HG03565 (cell line): ENCODE measurements around the gene MYCBP2.
"Not testable (repeated sequence)": the region's sequence is repeated elsewhere in the genome, so short reads cannot be mapped to it uniquely, and the experiment has no call there.

Source experiments
- ATAC-seq: cut with Tn5 transposase; IDR thresholded peaks from one replicate; pipeline ENCODE4 v1.9.1; 2021; ENCODE audit warnings: mild to moderate bottlenecking, moderate library complexity; ENCODE audit not compliant: unreplicated experiment

Gene MYCBP2

DNA sequence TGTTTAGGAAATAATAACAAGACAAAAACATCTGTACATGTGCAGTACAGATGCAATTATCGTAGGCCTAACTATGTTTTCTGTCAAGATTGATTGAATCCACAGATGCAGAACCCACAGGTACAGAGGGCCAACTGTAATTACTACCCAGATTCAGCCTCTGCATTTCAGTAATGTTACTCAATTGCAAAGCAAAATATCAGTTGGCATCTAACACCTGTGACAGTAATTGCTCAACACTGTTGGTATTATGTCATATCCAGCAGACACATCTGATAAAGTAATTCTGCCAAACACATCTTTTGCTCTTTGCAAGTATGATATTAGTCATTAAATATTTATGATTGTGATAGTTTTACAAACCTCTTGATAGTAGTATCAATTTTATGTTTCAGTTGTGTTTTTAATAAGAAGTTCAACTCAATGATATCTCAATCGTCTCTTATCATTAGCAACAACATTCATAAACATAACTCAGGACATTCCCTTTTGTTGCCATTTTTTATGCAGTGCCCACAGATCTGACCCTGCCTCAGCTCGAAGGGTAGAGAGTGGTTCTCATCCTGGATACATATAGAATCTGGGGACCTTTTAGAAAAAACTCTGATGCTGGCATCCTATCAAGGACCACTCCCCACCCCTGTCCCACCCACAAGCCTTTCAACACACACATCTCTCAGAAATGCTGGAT lies 104.7 kb downstream of the MYCBP2 start:
- ATAC-seq: no peak

GRCh38 chr13:77219401-77219800 lies 107.5 kb downstream of the MYCBP2 start:
- ATAC-seq: no peak

DNA sequence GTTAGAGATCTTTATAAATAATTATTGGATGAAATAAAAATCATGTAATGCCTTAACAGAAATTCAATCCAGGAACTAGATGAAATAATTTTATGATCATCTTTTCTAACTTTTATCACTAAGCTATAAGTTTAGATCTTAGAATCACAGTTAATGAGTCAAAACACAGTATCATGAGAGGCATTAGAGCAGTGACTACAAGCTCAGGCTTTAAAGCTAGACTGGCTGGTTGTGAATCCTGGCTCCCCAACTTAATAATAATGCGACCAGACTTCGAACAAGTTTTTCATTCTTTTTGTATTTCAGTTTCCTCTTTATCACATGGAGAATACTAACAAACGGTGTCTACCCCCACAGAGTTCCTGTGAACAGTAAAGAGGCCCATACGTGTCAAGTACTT lies 108.6 kb downstream of the MYCBP2 start:
- ATAC-seq: no peak

DNA sequence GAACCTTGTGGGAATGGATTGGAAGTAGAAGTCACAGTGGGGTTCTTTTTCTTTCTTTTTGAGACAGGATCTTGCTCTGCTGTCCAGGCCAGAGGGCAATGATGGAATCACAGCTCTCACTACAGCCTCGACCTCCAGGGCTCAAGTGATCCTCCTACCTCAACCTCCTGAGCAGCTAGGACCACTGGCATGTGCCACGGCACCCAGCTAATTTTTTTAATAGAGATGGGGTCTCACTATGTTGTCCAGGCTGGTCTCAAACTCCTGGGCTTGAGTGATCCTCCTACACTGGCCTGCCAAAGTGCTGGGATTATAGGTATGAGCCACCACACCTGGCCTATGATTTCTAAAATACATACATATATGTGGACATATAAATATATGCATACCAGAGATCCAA lies 111.4 kb downstream of the MYCBP2 start:
- no peak for ATAC-seq

GRCh38 chr13:77213644-77214043 lies 113.2 kb downstream of the MYCBP2 start:
- ATAC-seq: no peak

DNA sequence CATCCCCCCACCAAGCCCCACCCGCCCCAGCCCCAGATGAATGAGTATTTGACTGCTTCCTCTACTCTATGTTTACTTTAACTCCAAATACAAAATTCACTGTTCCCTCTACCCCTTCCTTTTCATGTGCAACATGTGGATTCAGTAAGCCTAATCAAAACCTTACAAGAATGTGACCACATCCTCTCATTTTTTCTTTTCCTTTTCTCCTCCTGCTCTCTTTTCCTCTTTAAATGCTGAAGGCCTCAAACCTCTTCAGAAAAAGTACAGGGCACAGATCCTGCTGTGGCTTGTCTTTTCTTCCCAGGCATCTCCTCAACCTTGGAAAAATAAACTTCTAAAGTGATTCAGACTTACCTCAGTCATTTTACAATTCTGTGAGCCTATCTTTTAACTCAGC lies 119.0 kb downstream of the MYCBP2 start:
- no peak for ATAC-seq

DNA sequence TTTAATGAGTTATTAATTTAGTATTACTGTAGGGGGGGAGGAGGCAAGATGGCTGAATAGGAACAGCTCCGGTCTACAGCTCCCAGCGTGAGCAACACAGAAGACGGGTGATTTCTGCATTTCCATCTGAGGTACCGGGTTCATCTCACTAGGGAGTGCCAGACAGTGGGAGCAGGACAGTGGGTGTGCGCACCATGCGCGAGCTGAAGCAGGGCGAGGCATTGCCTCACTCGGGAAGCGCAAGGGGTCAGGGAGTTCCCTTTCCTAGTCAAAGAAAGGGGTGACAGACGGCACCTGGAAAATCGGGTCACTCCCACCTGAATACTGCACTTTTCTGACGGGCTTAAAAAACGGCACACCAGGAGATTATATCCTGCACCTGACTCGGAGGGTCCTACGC lies 127.9 kb downstream of the MYCBP2 start:
- not testable (repeated sequence) for ATAC-seq

DNA sequence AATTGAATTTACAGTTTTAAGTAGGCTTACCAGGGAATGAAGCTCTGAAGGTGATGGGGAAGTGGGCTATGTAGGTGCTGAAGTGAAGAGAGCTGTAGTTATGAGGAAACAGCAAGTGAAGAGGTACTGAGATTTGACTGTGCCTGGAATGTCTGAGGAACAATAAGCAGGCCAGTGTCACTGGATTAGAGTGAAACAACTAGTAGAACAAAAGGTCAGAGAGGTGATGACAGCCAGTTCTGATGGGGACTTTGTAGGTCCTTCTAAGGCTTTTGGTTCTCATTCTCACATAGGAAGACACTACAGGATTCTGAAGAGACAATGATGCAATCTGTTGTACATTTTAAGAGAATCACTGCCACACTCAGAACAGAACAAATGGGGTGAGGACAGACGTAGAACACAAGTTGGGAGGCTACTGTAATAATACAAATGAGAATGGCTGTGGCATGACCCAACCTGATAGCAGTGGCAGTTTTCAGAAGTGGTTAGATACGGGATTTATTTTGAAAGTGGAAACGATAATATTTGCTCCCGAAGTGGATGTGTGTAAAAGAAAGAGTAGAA lies 130.8 kb downstream of the MYCBP2 start:
- no peak for ATAC-seq

DNA sequence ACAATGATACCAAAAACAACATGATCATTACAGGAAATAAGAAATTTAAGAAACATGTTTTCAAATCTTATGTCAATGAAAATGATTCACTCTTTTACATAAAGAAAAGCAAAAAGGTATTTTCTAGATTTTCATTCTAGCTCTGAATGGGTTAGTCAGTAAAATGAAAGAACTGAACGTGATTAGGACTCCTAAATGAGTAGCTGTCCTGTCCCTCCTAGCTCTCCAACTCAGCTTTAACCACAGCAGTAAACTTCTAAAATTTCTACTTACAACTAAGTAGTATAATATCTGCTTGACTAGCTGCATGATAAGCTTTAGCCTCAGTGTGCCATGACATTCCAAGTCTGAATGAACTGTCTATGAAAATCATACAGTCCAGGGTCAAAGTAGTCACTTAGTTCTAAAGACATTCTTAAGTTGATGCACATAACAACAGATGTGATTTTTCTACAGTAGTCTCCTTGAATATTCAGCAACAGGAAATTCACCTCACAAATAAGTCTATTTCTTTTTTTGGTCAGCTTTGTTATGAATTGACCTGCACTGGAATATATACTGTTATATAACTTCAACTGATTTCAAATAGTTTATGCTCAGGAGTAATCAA lies 136.4 kb downstream of the MYCBP2 start:
- no peak for ATAC-seq

- ATAC-seq: no peak
These were observed 141.2 kb downstream of the MYCBP2 start for GRCh38 chr13:77185721-77186120.

DNA sequence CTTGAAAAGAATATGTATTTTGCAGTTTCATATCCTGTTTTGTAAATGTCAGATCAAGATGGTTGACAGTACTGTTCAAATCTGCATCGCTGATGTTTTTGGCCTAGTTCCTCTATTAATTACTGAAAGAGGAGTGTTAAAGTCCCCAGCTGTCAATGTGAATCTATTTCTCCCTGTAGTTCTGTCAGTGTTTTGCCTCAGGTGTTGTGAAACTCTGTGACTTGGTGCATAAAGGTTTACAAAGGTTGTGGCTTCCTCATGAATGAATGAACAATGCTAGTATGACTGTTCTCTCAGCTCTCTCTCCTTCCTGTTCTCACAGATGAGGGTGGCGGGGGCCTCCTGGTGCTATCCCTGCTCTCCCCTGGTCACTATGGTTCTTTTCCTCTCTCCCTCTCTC lies 142.4 kb downstream of the MYCBP2 start:
- ATAC-seq: peak; percentile 98

- no peak for ATAC-seq
These were observed 146.9 kb downstream of the MYCBP2 start for GRCh38 chr13:77180011-77180410.

DNA sequence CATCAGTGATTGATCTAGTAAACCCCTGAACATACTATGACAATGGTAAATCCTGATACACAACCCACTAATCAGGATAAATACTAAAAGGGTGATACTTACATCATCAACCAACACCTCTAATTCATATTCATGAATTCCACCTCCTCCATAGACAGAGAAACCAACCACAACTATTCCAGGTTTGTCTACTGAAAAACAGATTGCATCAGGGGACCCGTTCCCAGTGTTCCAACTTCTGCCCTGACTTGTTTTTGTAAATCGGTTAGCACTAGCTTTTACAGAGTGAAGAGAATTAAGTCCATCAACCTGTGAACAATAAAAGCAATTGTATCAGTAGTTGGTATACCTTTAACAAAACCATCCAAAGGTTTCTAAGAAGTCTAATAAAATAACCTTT lies 149.2 kb downstream of the MYCBP2 start:
- ATAC-seq: no peak

- no peak for ATAC-seq
These were observed 150.5 kb downstream of the MYCBP2 start for GRCh38 chr13:77176350-77176749.

DNA sequence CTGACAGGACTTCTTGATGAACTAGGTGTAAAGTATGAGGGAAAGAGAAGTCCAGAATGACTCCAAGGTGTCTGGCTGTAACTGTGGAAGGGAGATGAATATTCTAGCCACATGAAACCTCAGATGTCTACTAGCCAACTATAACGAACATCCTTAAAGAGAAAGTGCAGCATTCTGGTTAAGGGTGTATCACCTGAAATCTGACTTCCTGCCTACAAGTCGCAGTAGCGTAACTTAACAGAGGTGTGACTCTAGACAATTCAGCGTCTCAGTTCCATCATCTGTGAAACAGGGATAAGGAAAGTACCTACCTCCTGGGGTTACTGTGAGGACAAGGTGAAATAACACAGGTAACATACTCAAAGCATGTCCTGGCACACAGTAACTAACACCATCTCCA lies 154.2 kb downstream of the MYCBP2 start:
- ATAC-seq: no peak

DNA sequence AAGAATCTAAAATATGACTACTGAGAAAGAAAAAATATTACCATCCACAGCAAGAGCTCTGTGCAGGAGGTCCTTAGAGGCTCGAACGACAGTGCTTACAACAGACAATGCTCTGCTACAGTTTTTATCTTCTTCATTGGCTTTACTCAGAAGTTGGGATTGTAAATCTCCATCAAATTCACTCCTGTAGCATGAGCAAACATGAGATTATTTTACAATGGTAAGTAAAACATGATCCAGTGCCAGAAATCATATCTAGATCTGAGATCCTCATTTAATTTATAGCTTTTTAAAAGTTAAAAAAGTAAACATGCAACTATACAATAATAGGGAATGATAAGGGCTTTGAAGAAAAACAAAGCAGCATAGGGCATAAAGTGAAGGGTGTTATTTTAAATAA lies 155.4 kb downstream of the MYCBP2 start:
- no peak for ATAC-seq

- no peak for ATAC-seq
These were observed 158.7 kb downstream of the MYCBP2 start for GRCh38 chr13:77168237-77168636.

GRCh38 chr13:77150651-77151050 lies 176.2 kb downstream of the MYCBP2 start:
- no peak for ATAC-seq

DNA sequence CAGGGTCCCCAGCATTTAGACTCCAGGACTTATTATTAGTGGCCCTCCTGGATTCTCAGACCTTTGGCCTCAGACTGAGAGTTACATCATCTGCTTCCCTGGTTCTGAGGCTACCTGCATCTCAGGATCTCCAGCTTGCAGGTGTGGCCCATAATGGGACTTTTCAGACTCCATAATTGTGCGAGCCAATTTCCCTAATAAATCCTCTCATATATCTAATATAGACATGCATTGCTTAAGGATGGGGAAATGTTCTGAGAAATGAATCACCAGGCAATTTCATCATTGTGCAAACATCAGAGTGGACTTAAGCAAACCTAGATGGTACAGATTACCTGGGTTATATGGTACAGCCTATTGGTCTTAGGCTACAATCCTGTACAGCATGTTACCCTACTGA lies 183.5 kb downstream of the MYCBP2 start:
- no peak for ATAC-seq

DNA sequence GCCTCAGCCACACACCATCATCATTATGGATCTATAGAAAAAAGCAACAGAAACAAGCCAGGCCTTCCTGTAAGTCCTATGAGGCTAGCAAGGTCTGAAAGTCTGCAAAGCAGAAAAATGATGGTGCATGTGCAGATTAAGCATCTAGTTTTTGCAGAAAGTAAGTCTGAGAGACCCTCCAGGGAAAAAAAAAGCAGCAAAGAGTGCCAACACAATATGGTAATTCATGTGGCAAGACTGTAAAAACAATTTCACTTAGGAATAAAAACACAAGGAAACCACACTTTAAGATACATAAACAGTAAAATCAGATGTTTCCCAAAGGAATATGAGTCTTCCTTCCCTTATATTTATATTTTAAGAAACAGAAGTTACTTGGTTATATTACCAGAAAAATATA lies 187.6 kb downstream of the MYCBP2 start:
- no peak for ATAC-seq

GRCh38 chr13:77138813-77139212 lies 188.1 kb downstream of the MYCBP2 start:
- ATAC-seq: no peak

DNA sequence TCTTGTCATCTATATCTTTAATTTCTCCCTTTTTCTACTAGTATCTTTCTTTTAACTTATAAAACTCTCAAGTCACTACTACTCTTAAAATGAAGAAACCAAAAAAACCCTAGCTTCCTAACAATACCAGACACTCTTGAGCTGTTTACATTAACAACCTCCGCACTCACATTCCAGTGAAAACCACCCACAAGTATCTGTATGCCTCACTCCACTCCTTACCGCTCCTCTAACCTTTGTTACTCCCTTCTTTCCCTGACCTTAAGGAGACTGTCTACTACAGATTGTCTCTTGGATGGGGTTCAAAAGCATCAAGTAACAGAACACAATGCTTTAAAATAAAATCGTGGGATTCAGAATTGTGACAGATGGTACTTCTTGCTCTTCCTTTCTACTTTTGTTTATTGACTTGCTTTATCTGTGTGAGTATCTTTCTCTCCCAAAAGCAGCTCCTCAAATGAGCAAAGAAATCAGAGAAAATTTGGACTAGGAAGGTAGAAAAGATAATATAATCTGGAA lies 189.9 kb downstream of the MYCBP2 start:
- ATAC-seq: no peak
